HCT116 (cell line): ENCODE results near the gene A4GNT. TPM values are rescaled to one million over a fixed set of nuclear protein-coding genes. Genes with fewer than 3 reads are reported as not detected.

Experiments used
- ATAC-seq: fragments of 200-7000 bp; cut with Tn5 transposase; 2 replicates; pipeline ENCODE4 v1.9.1; 2020; ENCODE audit warnings: mild to moderate bottlenecking, moderate library complexity
- BruUV-seq: library from RNA; stranded (reverse); fragments of 400-500 nt; replicated peaks from 2 replicates; lab custom pipeline; 2021; lab: Mats Ljungman, UMichigan
- CTCF ChIA-PET: fragments of 300-600 bp; sonication (Branson Sonifier 250); formaldehyde crosslinking; loops from one replicate; lab custom pipeline; 2021; ENCODE audit warnings: antibody characterized with exemption; lab: Charles Lee
- POLR2A ChIA-PET: fragments of 300-600, 350-600 bp; sonication (Branson Sonifier 250); formaldehyde crosslinking; loops from one replicate; lab custom pipeline; 2021; ENCODE audit warnings: antibody characterized with exemption; lab: Charles Lee
- RAD21 ChIA-PET, 2 experiments: fragments of 300-600 bp; sonication (Branson Sonifier 250); formaldehyde crosslinking; loops; one replicate each; lab custom pipeline; 2023; ENCODE audit warnings: low total read pairs in 2 of 2; ENCODE audit not compliant: uncharacterized antibody in 2 of 2, unreplicated experiment in 2 of 2, low non-redundant PET in 1 of 2; lab: Charles Lee
- DNase-seq: peaks from one replicate; pipeline ENCODE4 v3.0.0-alpha.2; 2010; ENCODE audit warnings: low read depth, low spot score
- H2AFZ ChIP-seq: fragments of 200-600 bp; shearing (Covaris generic), sonication (generic); 2 replicates; pipeline ENCODE4 v1.6.1; 2017; ENCODE audit warnings: low read depth, mixed run types, mixed read lengths, antibody characterized with exemption, low read length; ENCODE audit not compliant: poor library complexity, severe bottlenecking
- H3K27ac ChIP-seq: 2 replicates; pipeline ENCODE4 v1.5.1; 2012; ENCODE audit warnings: low read depth, low read length
- H3K27me3 ChIP-seq: fragments of 200-600 bp; sonication (generic); 2 replicates; pipeline ENCODE4 v1.6.1; 2016; ENCODE audit warnings: mixed run types, low read length, mixed read lengths; ENCODE audit not compliant: insufficient read depth
- H3K36me3 ChIP-seq, 2 experiments: fragments of 200-500 bp in 1 of 2; fragments of 200-600 bp in 1 of 2; sonication (Bioruptor generic) in 1 of 2; sonication (generic) in 1 of 2; 2 replicates each; pipeline versions ENCODE4 v1.5.1 to v1.6.1; 2014 to 2016; ENCODE audit warnings: low read length in 2 of 2, inconsistent platforms in 1 of 2, mixed read lengths in 1 of 2, mixed run types in 1 of 2; ENCODE audit not compliant: insufficient read depth in 2 of 2, control insufficient read depth in 1 of 2
- H3K4me1 ChIP-seq, 2 experiments: fragments of 200-600 bp in 1 of 2; sonication (generic) in 1 of 2; 2 replicates each; pipeline versions ENCODE4 v1.5.1 to v1.6.1; 2012 to 2017; ENCODE audit warnings: low read length in 2 of 2, inconsistent platforms in 1 of 2, mild to moderate bottlenecking in 1 of 2, mixed read lengths in 1 of 2, mixed run types in 1 of 2, moderate library complexity in 1 of 2; ENCODE audit not compliant: insufficient read depth in 2 of 2, control insufficient read depth in 1 of 2
- H3K4me2 ChIP-seq: fragments of 200-600 bp; sonication (generic); 2 replicates; pipeline ENCODE4 v1.6.1; 2017; ENCODE audit warnings: mixed run types, low read length, mixed read lengths
- H3K4me3 ChIP-seq, 2 experiments: fragments of 200-600 bp in 1 of 2; sonication (generic) in 1 of 2; replicated peaks in 1 of 2; 2 replicates each; pipeline ENCODE4 v1.5.1; 2011 to 2016; ENCODE audit warnings: low read length in 2 of 2, control low read depth in 1 of 2, low read depth in 1 of 2, mild to moderate bottlenecking in 1 of 2, mixed read lengths in 1 of 2, mixed run types in 1 of 2
- H3K79me2 ChIP-seq: fragments of 200-600 bp; sonication (generic); 2 replicates; pipeline ENCODE4 v1.6.1; 2017; ENCODE audit warnings: mild to moderate bottlenecking, mixed run types, low read length, moderate library complexity, mixed read lengths; ENCODE audit not compliant: insufficient read depth
- H3K9ac ChIP-seq: fragments of 200-600 bp; sonication (generic); 2 replicates; pipeline ENCODE4 v1.6.1; 2016; ENCODE audit warnings: low read length, mixed read lengths
- H3K9me2 ChIP-seq: fragments of 200-600 bp; sonication (generic), shearing (Covaris generic); 2 replicates; pipeline ENCODE4 v1.6.1; 2017; ENCODE audit warnings: mixed run types, mild to moderate bottlenecking, moderate library complexity; ENCODE audit not compliant: insufficient read depth
- H3K9me3 ChIP-seq, 2 experiments: fragments of 200-500 bp in 1 of 2; fragments of 200-600 bp in 1 of 2; sonication (Bioruptor generic) in 1 of 2; sonication (generic) in 1 of 2; 2 replicates each; pipeline ENCODE4 v1.6.1; 2014 to 2017; ENCODE audit warnings: low read length in 2 of 2, mixed read lengths in 2 of 2, inconsistent platforms in 1 of 2, low read depth in 1 of 2, mild to moderate bottlenecking in 1 of 2, mixed run types in 1 of 2, moderate library complexity in 1 of 2; ENCODE audit not compliant: control insufficient read depth in 1 of 2, insufficient read depth in 1 of 2
- H4K20me1 ChIP-seq: fragments of 200-600 bp; sonication (generic), shearing (Covaris generic); 2 replicates; pipeline ENCODE4 v1.6.1; 2017; ENCODE audit warnings: mixed run types, mild to moderate bottlenecking, moderate library complexity; ENCODE audit not compliant: insufficient read depth
- CEBPB ChIP-seq: IDR thresholded peaks from 2 replicates; pipeline ENCODE4 v1.6.1; 2012; ENCODE audit warnings: low read depth
- EGR1 ChIP-seq: IDR thresholded peaks from 2 replicates; pipeline ENCODE4 v1.6.1; 2012; ENCODE audit warnings: low read depth
- EZH2 ChIP-seq: fragments of 200-600 bp; sonication (generic); IDR thresholded peaks from 2 replicates; pipeline ENCODE4 v1.6.1; 2017; ENCODE audit warnings: antibody characterized with exemption, mixed run types
- POLR2A ChIP-seq: IDR thresholded peaks from 2 replicates; pipeline ENCODE4 v1.7.0; 2011; ENCODE audit warnings: borderline replicate concordance; ENCODE audit not compliant: insufficient read depth, insufficient read length; ENCODE audit errors: extremely low read depth
- POLR2AphosphoS5 ChIP-seq: IDR thresholded peaks from 2 replicates; pipeline ENCODE4 v1.6.1; 2011; ENCODE audit warnings: mild to moderate bottlenecking, low read depth, low read length, moderate library complexity
- SP1 ChIP-seq: IDR thresholded peaks from 2 replicates; pipeline ENCODE4 v1.6.1; 2012; ENCODE audit warnings: low read depth
- SRF ChIP-seq: IDR thresholded peaks from 2 replicates; pipeline ENCODE4 v1.6.1; 2012; ENCODE audit warnings: low read depth
- TCF7L2 ChIP-seq: IDR thresholded peaks from 2 replicates; pipeline ENCODE4 v1.7.0; 2011; ENCODE audit warnings: borderline replicate concordance, inconsistent platforms; ENCODE audit not compliant: insufficient read depth, insufficient read length; ENCODE audit errors: extremely low read depth
- ZNF274 ChIP-seq: fragments of 200-500 bp; sonication (Bioruptor generic); IDR thresholded peaks from 2 replicates; pipeline ENCODE4 v1.6.1; 2014; ENCODE audit warnings: mild to moderate bottlenecking, low read depth, low read length, inconsistent platforms
- intact Hi-C: fragments of 100-400 bp; cut with micrococcal nuclease; formaldehyde crosslinking; loops from 2 replicates; pipeline ENCODE4 v1.10.0; 2022
- total RNA-seq: library from RNA; stranded (reverse); gene quantifications from one replicate; pipeline ENCODE4 v1.2.1, GENCODE V29; 2021; ENCODE audit not compliant: unreplicated experiment
- TF ChIP-seq, protein P1 (sequence below), 3 experiments: fragments of 200-600 bp in 1 of 3; sonication (generic) in 1 of 3; IDR thresholded peaks in 2 of 3; conservative IDR thresholded peaks in 1 of 3; 2 replicates each; pipeline ENCODE4 v1.5.1; 2012 to 2017; ENCODE audit warnings: low read depth in 2 of 3, low read length in 2 of 3, antibody characterized with exemption in 1 of 3, borderline replicate concordance in 1 of 3, control low read depth in 1 of 3, mild to moderate bottlenecking in 1 of 3, mixed read lengths in 1 of 3, mixed run types in 1 of 3, moderate library complexity in 1 of 3; ENCODE audit not compliant: insufficient read depth in 1 of 3
- TF ChIP-seq, protein P2 (sequence below): IDR thresholded peaks from 2 replicates; pipeline ENCODE4 v1.6.1; 2012

A4GNT gene
- total RNA-seq, 1 experiment from 2014 or later = not detected

DNA sequence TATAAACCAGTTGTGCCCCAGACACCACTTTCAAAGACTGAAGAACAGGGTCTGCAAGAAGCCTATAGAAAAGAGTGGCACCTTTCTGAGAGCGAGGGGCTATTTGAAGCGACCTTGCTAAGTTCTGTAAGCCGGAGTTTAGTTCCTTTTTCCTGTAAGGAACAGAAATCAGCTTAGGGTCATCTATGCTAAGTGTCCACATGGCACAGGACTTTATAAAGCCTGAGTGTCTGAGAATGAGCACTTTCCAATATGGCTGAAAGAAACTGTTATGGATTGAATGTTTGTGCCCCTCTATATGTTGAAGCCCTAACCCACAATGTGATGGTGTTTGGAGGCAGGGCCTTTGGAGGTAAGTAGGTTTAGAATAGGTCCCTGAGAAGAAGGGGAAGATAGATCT lies 4.0 kb upstream of the A4GNT start:
- Histone ChIP-seq H2AFZ (no peak overlapping the region), H3K27me3 (no peaks in the 10 kb centered on the region), H3K79me2 (no peaks in the 10 kb centered on the region), H3K27ac (no peak overlapping the region), H3K9me3 (no peaks in the 10 kb centered on the region)
- CTCF ChIA-PET = no interaction called here
- ATAC-seq = no peak
- BruUV-seq = no TSS peak
- DNase-seq = no peak
- POLR2A ChIA-PET = no interaction called here
- no peak for TF ChIP-seq EZH2
- no peak for TF ChIP-seq CEBPB
- TF ChIP-seq, protein P1, sequence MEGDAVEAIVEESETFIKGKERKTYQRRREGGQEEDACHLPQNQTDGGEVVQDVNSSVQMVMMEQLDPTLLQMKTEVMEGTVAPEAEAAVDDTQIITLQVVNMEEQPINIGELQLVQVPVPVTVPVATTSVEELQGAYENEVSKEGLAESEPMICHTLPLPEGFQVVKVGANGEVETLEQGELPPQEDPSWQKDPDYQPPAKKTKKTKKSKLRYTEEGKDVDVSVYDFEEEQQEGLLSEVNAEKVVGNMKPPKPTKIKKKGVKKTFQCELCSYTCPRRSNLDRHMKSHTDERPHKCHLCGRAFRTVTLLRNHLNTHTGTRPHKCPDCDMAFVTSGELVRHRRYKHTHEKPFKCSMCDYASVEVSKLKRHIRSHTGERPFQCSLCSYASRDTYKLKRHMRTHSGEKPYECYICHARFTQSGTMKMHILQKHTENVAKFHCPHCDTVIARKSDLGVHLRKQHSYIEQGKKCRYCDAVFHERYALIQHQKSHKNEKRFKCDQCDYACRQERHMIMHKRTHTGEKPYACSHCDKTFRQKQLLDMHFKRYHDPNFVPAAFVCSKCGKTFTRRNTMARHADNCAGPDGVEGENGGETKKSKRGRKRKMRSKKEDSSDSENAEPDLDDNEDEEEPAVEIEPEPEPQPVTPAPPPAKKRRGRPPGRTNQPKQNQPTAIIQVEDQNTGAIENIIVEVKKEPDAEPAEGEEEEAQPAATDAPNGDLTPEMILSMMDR (IDR thresholded peaks at IDR 0.05 in 2 of 3, conservative IDR thresholded peaks at IDR 0.05 in 1 of 3; ENCODE audit: borderline replicate concordance in 1 of 3, insufficient read depth in 1 of 3, low read depth in 2 of 3, low read length in 2 of 3) = no peak
- TF ChIP-seq POLR2A = no peak
- TF ChIP-seq SRF = no peak
- TF ChIP-seq, protein P2, sequence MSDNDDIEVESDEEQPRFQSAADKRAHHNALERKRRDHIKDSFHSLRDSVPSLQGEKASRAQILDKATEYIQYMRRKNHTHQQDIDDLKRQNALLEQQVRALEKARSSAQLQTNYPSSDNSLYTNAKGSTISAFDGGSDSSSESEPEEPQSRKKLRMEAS = no peak
- no peak for TF ChIP-seq TCF7L2
- no peak for TF ChIP-seq POLR2AphosphoS5
- TF ChIP-seq ZNF274 = no peak
- no peak for TF ChIP-seq SP1
- TF ChIP-seq EGR1 = no peak
- TF ChIP-seq, all 23 proteins: peak for 0
- Histone ChIP-seq H3K4me3 (no peak overlapping the region), H3K9me2 (no peaks in the 10 kb centered on the region), H3K4me1 (no peaks in the 10 kb centered on the region), H3K36me3 (no peaks in the 10 kb centered on the region), H3K9ac (no peak overlapping the region), H3K4me2 (no peak overlapping the region), H4K20me1 (no peaks in the 10 kb centered on the region)
- RAD21 ChIA-PET = no interaction called here
- intact Hi-C loops = no loop called here
